HepG2 (cell line): ENCODE results near the gene SP7. TPM values are rescaled to one million over a fixed set of nuclear protein-coding genes. Genes with fewer than 3 reads are reported as not detected.
A peak's percentile ranks its signal among the peaks of the same experiment; 100 is the strongest.

Experiments used
- ATAC-seq: fragments of 200-7000 bp; cut with Tn5 transposase; 3 replicates; pipeline ENCODE4 v1.9.1; 2020; ENCODE audit warnings: mild to moderate bottlenecking, moderate library complexity
- BruUV-seq: library from RNA; stranded (reverse); fragments of 400-500 nt; replicated peaks from 2 replicates; lab custom pipeline; 2021; lab: Mats Ljungman, UMichigan
- CTCF ChIA-PET: fragments of 300-600 bp; formaldehyde crosslinking; extraction: SDS; loops from one replicate; lab custom pipeline; 2021; ENCODE audit warnings: low total read pairs, inconsistent platforms, low intra/inter-chr PET ratio; lab: Yijun Ruan, JAX
- POLR2A ChIA-PET: fragments of 350-600 bp; sonication (Branson Sonifier 250); formaldehyde crosslinking; loops from one replicate; lab custom pipeline; 2020; ENCODE audit warnings: antibody characterized with exemption, inconsistent platforms; lab: Yijun Ruan, JAX
- DNase-seq: peaks from one replicate; pipeline ENCODE4 v3.0.0-alpha.2; 2015; ENCODE audit warnings: low spot score
- FAIRE-seq: peaks from 3 replicates; lab custom pipeline; 2011; peaks lifted over from hg19 to GRCh38; lab: Jason Lieb, UNC
- H2AFZ ChIP-seq: one replicate; pipeline ENCODE4 v1.6.1; 2011; ENCODE audit warnings: low read length, inconsistent platforms
- H3K27ac ChIP-seq: fragments of 300-600 bp; 3 replicates; pipeline ENCODE4 v1.8.0; 2011; ENCODE audit warnings: mixed run types, mild to moderate bottlenecking, mixed read lengths, low read length, inconsistent platforms; ENCODE audit not compliant: insufficient read depth; ENCODE audit errors: extremely low read length
- H3K27me3 ChIP-seq, 2 experiments: fragments of 200-600 bp in 1 of 2; 2 replicates in 1 of 2; 3 replicates in 1 of 2; pipeline versions ENCODE4 v1.6.0 to v1.8.0; 2011; ENCODE audit warnings: low read length in 2 of 2, mild to moderate bottlenecking in 2 of 2, moderate library complexity in 2 of 2, inconsistent platforms in 1 of 2; ENCODE audit not compliant: insufficient read depth in 2 of 2, control insufficient read depth in 1 of 2
- H3K36me3 ChIP-seq, 2 experiments: fragments of 200-600 bp in 1 of 2; replicated peaks in 1 of 2; 2 replicates in 1 of 2; 3 replicates in 1 of 2; pipeline versions ENCODE4 v1.5.1 to v1.8.0; 2011; ENCODE audit warnings: low read length in 2 of 2, inconsistent platforms in 1 of 2; ENCODE audit not compliant: insufficient read depth in 2 of 2, control insufficient read depth in 1 of 2
- H3K4me1 ChIP-seq: 2 replicates; pipeline ENCODE4 v1.5.1; 2012; ENCODE audit warnings: low read length, inconsistent platforms; ENCODE audit not compliant: insufficient read depth
- H3K4me2 ChIP-seq: 2 replicates; pipeline ENCODE4 v1.6.0; 2011; ENCODE audit warnings: low read depth, low read length, inconsistent platforms
- H3K4me3 ChIP-seq, 3 experiments: fragments of 200-600 bp in 1 of 3; sonication (generic), shearing (Covaris generic) in 1 of 3; replicated peaks in 1 of 3; 2 replicates each; pipeline ENCODE4 v1.5.1; 2011 to 2016; ENCODE audit warnings: low read length in 3 of 3, inconsistent platforms in 2 of 3, low read depth in 2 of 3, mild to moderate bottlenecking in 2 of 3, control low read depth in 1 of 3, mixed read lengths in 1 of 3; ENCODE audit not compliant: insufficient read depth in 1 of 3
- H3K79me2 ChIP-seq: one replicate; pipeline ENCODE4 v1.6.1; 2011; ENCODE audit warnings: low read length, inconsistent platforms; ENCODE audit not compliant: insufficient read depth
- H3K9ac ChIP-seq: 2 replicates; pipeline ENCODE4 v1.6.0; 2011; ENCODE audit warnings: mild to moderate bottlenecking, low read depth, low read length, inconsistent platforms; ENCODE audit not compliant: insufficient read depth
- H3K9me3 ChIP-seq: 2 replicates; pipeline ENCODE4 v1.5.1; 2012; ENCODE audit warnings: mild to moderate bottlenecking, low read length
- H4K20me1 ChIP-seq: 2 replicates; pipeline ENCODE4 v1.6.0; 2011; ENCODE audit warnings: inconsistent platforms, mild to moderate bottlenecking, low read length, moderate library complexity; ENCODE audit not compliant: insufficient read depth
- HNF1A ChIP-seq, 2 experiments: sonication (generic) in 1 of 2; formaldehyde crosslinking in 1 of 2; IDR thresholded peaks; 2 replicates each; pipeline versions ENCODE4 v1.4.0 to v1.6.1; 2016 to 2020; ENCODE audit warnings: borderline replicate concordance in 1 of 2, low read depth in 1 of 2, mild to moderate bottlenecking in 1 of 2, missing genetic modification reagents in 1 of 2
- IRF2 ChIP-seq: IDR thresholded peaks from 2 replicates; pipeline ENCODE4 v1.6.1; 2018; ENCODE audit warnings: missing genetic modification reagents, missing compliant biosample characterization
- KAT7 ChIP-seq: IDR thresholded peaks from 2 replicates; pipeline ENCODE4 v1.6.1; 2018; ENCODE audit warnings: borderline replicate concordance, missing compliant biosample characterization
- MAF1 ChIP-seq: sonication (generic); formaldehyde crosslinking; IDR thresholded peaks from 2 replicates; pipeline ENCODE4 v1.5.0; 2020; ENCODE audit warnings: missing genetic modification reagents, borderline replicate concordance
- MAX ChIP-seq: IDR thresholded peaks from 2 replicates; pipeline ENCODE4 v1.6.1; 2012; ENCODE audit warnings: inconsistent platforms
- POLR2G ChIP-seq: fragments of 200-400 bp; formaldehyde crosslinking; IDR thresholded peaks from 2 replicates; pipeline ENCODE4 v1.6.1; 2018; ENCODE audit warnings: mild to moderate bottlenecking, low read depth, low read length, moderate library complexity
- REST ChIP-seq, 2 experiments: IDR thresholded peaks; 2 replicates each; pipeline ENCODE4 v1.6.1; 2011 to 2012; ENCODE audit warnings: low read length in 2 of 2, borderline replicate concordance in 1 of 2, low read depth in 1 of 2, mild to moderate bottlenecking in 1 of 2, moderate library complexity in 1 of 2
- RFX3 ChIP-seq: IDR thresholded peaks from 2 replicates; pipeline ENCODE4 v1.6.1; 2016; ENCODE audit warnings: missing biosample characterization, missing genetic modification reagents
- RFX5 ChIP-seq: IDR thresholded peaks from 2 replicates; pipeline ENCODE4 v1.6.1; 2011; ENCODE audit warnings: low read depth, low read length, improper control_type of control experiment
- SMAD1 ChIP-seq: sonication (generic); formaldehyde crosslinking; IDR thresholded peaks from 2 replicates; pipeline ENCODE4 v1.4.0; 2020; ENCODE audit warnings: missing genetic modification reagents, low read depth, mild to moderate bottlenecking, borderline replicate concordance
- STAT5B ChIP-seq: sonication (generic); formaldehyde crosslinking; IDR thresholded peaks from 2 replicates; pipeline ENCODE4 v1.4.0; 2020; ENCODE audit warnings: missing genetic modification reagents
- TCF7 ChIP-seq: sonication (generic); IDR thresholded peaks from 2 replicates; pipeline ENCODE4 v1.6.1; 2016; ENCODE audit warnings: antibody characterized with exemption, low read depth
- ZMAT3 ChIP-seq: sonication (generic); formaldehyde crosslinking; conservative IDR thresholded peaks from 2 replicates; pipeline ENCODE4 v1.7.0; 2021; ENCODE audit warnings: missing genetic modification reagents
- ZNF615 ChIP-seq: sonication (generic); formaldehyde crosslinking; IDR thresholded peaks from 2 replicates; pipeline ENCODE4 v1.5.0; 2020; ENCODE audit warnings: mild to moderate bottlenecking, missing genetic modification reagents, borderline replicate concordance
- WGBS: methylation state at CpG from one replicate; pipeline ENCODE4 v1.1.6; 2017; ENCODE audit warnings: low lambda C conversion rate; 5-methylcytosine and 5-hydroxymethylcytosine counted together
- in situ Hi-C: cut with HindIII; loops from 2 replicates; pipeline ENCODE4 v1.10.0; 2017; ENCODE audit warnings: low pct_unique_long_range_greater_than_20kb; ENCODE audit not compliant: extremely low pct_ligation_motif_present
- intact Hi-C: fragments of 100-400 bp; cut with micrococcal nuclease; formaldehyde crosslinking; loops from one replicate; pipeline ENCODE4 v1.10.0; 2022; ENCODE audit not compliant: unreplicated experiment
- polyA plus RNA-seq, 8 experiments: library from polyadenylated mRNA; depleted of rRNA in 3 of 8; stranded (reverse) in 7 of 8; unstranded in 1 of 8; fragments of >200 nt; fragmentation: Illumina TruSeq in 4 of 8; extraction: Trizol in 4 of 8; gene quantifications; 2 replicates each; pipeline versions ENCODE4 v1.2.1 to v1.2.3, GENCODE V29; 2011 to 2016; ENCODE audit warnings: low read depth in 4 of 8, missing spikeins in 1 of 8, mixed read lengths in 1 of 8; ENCODE audit not compliant: insufficient read depth in 1 of 8
- total RNA-seq, 5 experiments: library from RNA; depleted of rRNA; stranded (reverse); fragments of >200 nt; fragmentation: Illumina TruSeq; extraction: Trizol; gene quantifications; 2 replicates each; pipeline ENCODE4 v1.2.3, GENCODE V29; 2016; ENCODE audit warnings: low read depth in 1 of 5

SP7 gene
- total and polyA plus RNA-seq, 2 of the 13 experiments (the other 11 are each of a cell fraction or from before 2014, with no cell fraction given), result not detected

GRCh38 chr12:53295070-53295890, 40.9 kb downstream of the SP7 start, which contains the start of gene PFDN5:
TSS of gene PFDN5 (plus strand) at chr12:53295542. CDS start at chr12:53295568, 26 bp downstream.
- Histone ChIP-seq H3K4me2 (peak within 1 kb of the TSS; percentile 90), H3K79me2 (peaks cover 28% of the 10 kb centered on the region), H3K27ac (peak within 1 kb of the TSS; percentile 74), H3K4me3 (peak within 1 kb of the TSS; percentile 90 to 98 (median 96)), H3K36me3 (peaks cover 10 to 27% of the 10 kb centered on the region in 2 experiments; a peak in 4 of 5 replicates), H4K20me1 (no peaks in the 10 kb centered on the region), H3K27me3 (peaks cover 0 to 4% of the 10 kb centered on the region in 2 experiments; a peak in 1 of 5 replicates), H3K9ac (peak within 1 kb of the TSS; percentile 98), H3K9me3 (no peaks in the 10 kb centered on the region), H2AFZ (peak within 1 kb of the TSS; percentile 78), H3K4me1 (peaks cover 40% of the 10 kb centered on the region)
- 4% methylated on average over 34 of the region's 42 CpGs for WGBS
- in situ Hi-C loops, result no loop called here
- BruUV-seq, result no TSS peak
- ChIA-PET CTCF (no interaction called here), POLR2A (interaction anchor here (0.6 to 1.9 kb wide), 30 partner anchors 8 to 492 kb away, joined by 3 to 53 read pairs (median 4); partner anchors contain the start of genes AAAS, CSAD, ESPL1 and PRR13)
- DNase-seq (peak; percentile 84), ATAC-seq (peak; percentile 90), FAIRE-seq (peak; percentile 96)
- intact Hi-C loops, result loop anchor here (5.0 kb wide), 1 partner anchor 73 kb away; no protein-coding TSS in a partner anchor
- TF ChIP-seq ZMAT3 (CRISPR knock-in tag) (peak; percentile 51), POLR2G (peak; percentile 91), MAX (peak; percentile 77), IRF2 (peak; percentile 86; the same call in 1 of the 2 replicates), RFX3 (CRISPR knock-in tag) (peak; percentile 82), KAT7 (peak; percentile 50; the same call in 1 of the 2 replicates), TCF7 (no peak), REST (IDR thresholded peaks at IDR 0.05; ENCODE audit: borderline replicate concordance in 1 of 2, low read depth in 1 of 2, low read length in 2 of 2) (peak in 1 of 2 experiments; percentile 50; a peak in 1 of 4 replicates), RFX5 (no peak), ZNF615 (CRISPR knock-in tag) (no peak), MAF1 (CRISPR knock-in tag) (peak; percentile 37), HNF1A (IDR thresholded peaks at IDR 0.05; ENCODE audit: low read depth) (no peak), HNF1A (CRISPR knock-in tag; IDR thresholded peaks at IDR 0.05; ENCODE audit: borderline replicate concordance) (peak; percentile 22; the same call in 1 of the 2 replicates), SMAD1 (CRISPR knock-in tag) (peak; percentile 68; the same call in 1 of the 2 replicates), STAT5B (CRISPR knock-in tag) (0 out of 2 replicates have a peak, but pooled peaks have one; percentile 22)
